MCF 10A (cell line): ENCODE measurements around the gene PTTG2. TPM values are rescaled to one million over a fixed set of nuclear protein-coding genes. Genes with fewer than 3 reads are reported as not detected.
A peak's percentile ranks its signal among the peaks of the same experiment; 100 is the strongest.

Experiments used
- BruUV-seq: library from RNA; stranded (reverse); fragments of 400-500 nt; replicated peaks from 2 replicates; lab custom pipeline; 2021; lab: Mats Ljungman, UMichigan
- CTCF ChIA-PET: fragments of 300-600 bp; sonication (Branson Sonifier 250); formaldehyde crosslinking; extraction: SDS; loops from one replicate; lab custom pipeline; 2021; ENCODE audit warnings: antibody characterized with exemption, inconsistent platforms; lab: Yijun Ruan, JAX
- POLR2A ChIA-PET: fragments of 300-600, 350-650 bp; sonication (Branson Sonifier 250); formaldehyde crosslinking; extraction: SDS; loops from one replicate; lab custom pipeline; 2020; ENCODE audit warnings: antibody characterized with exemption, inconsistent platforms; lab: Yijun Ruan, JAX
- DNase-seq: peaks from one replicate; pipeline ENCODE4 v3.0.0-alpha.2; 2018; ENCODE audit not compliant: unreplicated experiment
- H3K27ac Mint-ChIP-seq: one replicate; pipeline ENCODE4 v1.8.0; 2022; ENCODE audit warnings: mild to moderate bottlenecking, low read depth, mixed read lengths; ENCODE audit not compliant: unreplicated experiment
- H3K27me3 Mint-ChIP-seq: one replicate; pipeline ENCODE4 v1.8.0; 2022; ENCODE audit warnings: mixed read lengths; ENCODE audit not compliant: insufficient read depth, unreplicated experiment
- H3K36me3 Mint-ChIP-seq: one replicate; pipeline ENCODE4 v1.8.0; 2022; ENCODE audit warnings: mild to moderate bottlenecking, moderate library complexity, mixed read lengths; ENCODE audit not compliant: insufficient read depth, unreplicated experiment
- H3K4me1 Mint-ChIP-seq: one replicate; pipeline ENCODE4 v1.8.0; 2022; ENCODE audit warnings: mixed read lengths; ENCODE audit not compliant: insufficient read depth, unreplicated experiment
- H3K4me3 Mint-ChIP-seq: one replicate; pipeline ENCODE4 v1.8.0; 2022; ENCODE audit warnings: mild to moderate bottlenecking, moderate library complexity, mixed read lengths; ENCODE audit not compliant: unreplicated experiment
- H3K9me3 Mint-ChIP-seq: one replicate; pipeline ENCODE4 v1.8.0; 2022; ENCODE audit warnings: mixed read lengths; ENCODE audit not compliant: unreplicated experiment
- intact Hi-C: fragments of 100-400 bp; cut with micrococcal nuclease; formaldehyde crosslinking; loops from 2 replicates; pipeline ENCODE4 v1.14.1; 2022
- total RNA-seq: library from RNA; stranded (reverse); gene quantifications from 2 replicates; pipeline ENCODE4 v1.2.3, GENCODE V29; 2022
- TF ChIP-seq, protein P1 (sequence below): fragments of 200-600 bp; IDR thresholded peaks from one replicate; pipeline ENCODE4 v1.8.0; 2022; ENCODE audit warnings: antibody characterized with exemption, mild to moderate bottlenecking; ENCODE audit not compliant: unreplicated experiment

The PTTG2 gene
- total RNA-seq, 1 experiment from 2014 or later, result not detected

- CTCF ChIA-PET, result interaction anchor here (1.1 kb wide), 1 partner anchor 103 kb away, joined by 3 read pairs; no protein-coding TSS in a partner anchor
Measured at GRCh38 chr4:37928426-37929416, 31.5 kb upstream of the PTTG2 start.

GRCh38 chr4:37934096-37934495, 26.1 kb upstream of the PTTG2 start:
- no TSS peak for BruUV-seq
- TF ChIP-seq, protein P1, sequence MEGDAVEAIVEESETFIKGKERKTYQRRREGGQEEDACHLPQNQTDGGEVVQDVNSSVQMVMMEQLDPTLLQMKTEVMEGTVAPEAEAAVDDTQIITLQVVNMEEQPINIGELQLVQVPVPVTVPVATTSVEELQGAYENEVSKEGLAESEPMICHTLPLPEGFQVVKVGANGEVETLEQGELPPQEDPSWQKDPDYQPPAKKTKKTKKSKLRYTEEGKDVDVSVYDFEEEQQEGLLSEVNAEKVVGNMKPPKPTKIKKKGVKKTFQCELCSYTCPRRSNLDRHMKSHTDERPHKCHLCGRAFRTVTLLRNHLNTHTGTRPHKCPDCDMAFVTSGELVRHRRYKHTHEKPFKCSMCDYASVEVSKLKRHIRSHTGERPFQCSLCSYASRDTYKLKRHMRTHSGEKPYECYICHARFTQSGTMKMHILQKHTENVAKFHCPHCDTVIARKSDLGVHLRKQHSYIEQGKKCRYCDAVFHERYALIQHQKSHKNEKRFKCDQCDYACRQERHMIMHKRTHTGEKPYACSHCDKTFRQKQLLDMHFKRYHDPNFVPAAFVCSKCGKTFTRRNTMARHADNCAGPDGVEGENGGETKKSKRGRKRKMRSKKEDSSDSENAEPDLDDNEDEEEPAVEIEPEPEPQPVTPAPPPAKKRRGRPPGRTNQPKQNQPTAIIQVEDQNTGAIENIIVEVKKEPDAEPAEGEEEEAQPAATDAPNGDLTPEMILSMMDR, result no peak
- Mint-ChIP-seq H3K27ac (no peak overlapping the region), H3K4me1 (no peaks in the 10 kb centered on the region), H3K27me3 (no peaks in the 10 kb centered on the region), H3K4me3 (no peak overlapping the region), H3K36me3 (no peaks in the 10 kb centered on the region), H3K9me3 (no peaks in the 10 kb centered on the region)
- DNase-seq, result no peak
- ChIA-PET POLR2A (no interaction called here), CTCF (interaction anchor here (0.6 kb wide), 1 partner anchor 110 kb away, joined by 3 read pairs; no protein-coding TSS in a partner anchor)
- intact Hi-C loops, result no loop called here

More at GRCh38 chr4:37928426-37929416, 31.5 kb upstream of the PTTG2 start:
- Mint-ChIP-seq H3K36me3 (no peaks in the 10 kb centered on the region), H3K27ac (no peak overlapping the region), H3K4me3 (no peak overlapping the region), H3K9me3 (no peaks in the 10 kb centered on the region), H3K27me3 (no peaks in the 10 kb centered on the region), H3K4me1 (no peaks in the 10 kb centered on the region)
- peak; percentile 9 for DNase-seq
- POLR2A ChIA-PET, result no interaction called here
- intact Hi-C loops, result no loop called here
- no TSS peak for BruUV-seq
- TF ChIP-seq, protein P1, result no peak

DNA sequence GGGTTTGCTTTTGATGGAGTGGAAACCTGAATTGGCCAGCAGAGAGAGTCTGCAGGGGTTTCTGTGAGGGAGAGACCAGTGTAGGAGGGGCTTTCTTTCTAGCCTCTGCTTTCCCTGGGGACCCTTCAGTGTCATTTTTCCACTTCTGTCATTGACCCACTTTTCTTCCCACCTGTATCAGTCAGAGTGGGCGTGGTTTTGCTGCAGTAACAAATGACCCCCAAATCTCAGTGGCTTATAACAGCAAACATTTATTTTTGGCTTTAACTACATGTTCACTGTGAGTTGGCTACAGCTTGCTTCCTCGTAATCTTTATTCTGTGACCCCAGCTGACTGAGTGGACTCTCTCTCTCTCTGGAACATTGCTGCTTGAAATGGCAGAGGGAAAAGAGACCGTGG, 25.6 kb upstream of the PTTG2 start:
- TF ChIP-seq, protein P1, result no peak
- DNase-seq, result no peak
- no peaks in the 10 kb centered on the region for H3K9me3 Mint-ChIP-seq
- H3K4me3 Mint-ChIP-seq, result no peak overlapping the region
- ChIA-PET POLR2A (no interaction called here), CTCF (no interaction called here)
- intact Hi-C loops, result no loop called here
- no peak overlapping the region for H3K27ac Mint-ChIP-seq
- BruUV-seq, result no TSS peak
- H3K4me1 Mint-ChIP-seq, result no peaks in the 10 kb centered on the region
- no peaks in the 10 kb centered on the region for H3K36me3 Mint-ChIP-seq
- H3K27me3 Mint-ChIP-seq, result no peaks in the 10 kb centered on the region

- CTCF ChIA-PET, result no interaction called here
- POLR2A ChIA-PET, result no interaction called here
- H3K27me3 Mint-ChIP-seq, result no peaks in the 10 kb centered on the region
- BruUV-seq, result no TSS peak
- H3K27ac Mint-ChIP-seq, result no peak overlapping the region
- H3K4me3 Mint-ChIP-seq, result no peak overlapping the region
- H3K9me3 Mint-ChIP-seq, result no peaks in the 10 kb centered on the region
- no peaks in the 10 kb centered on the region for H3K4me1 Mint-ChIP-seq
- H3K36me3 Mint-ChIP-seq, result no peaks in the 10 kb centered on the region
- no peak for DNase-seq
- intact Hi-C loops, result no loop called here
- TF ChIP-seq, protein P1, result no peak
Measured at GRCh38 chr4:37935026-37935425, 25.2 kb upstream of the PTTG2 start.
